ENCODE results near the gene ABCC2.

Gene ABCC2

GRCh38 chr10:99784727-99785441, 2.4 kb downstream of the ABCC2 start:
- DNase-seq (no peak), ATAC-seq (no peak)
- Mint-ChIP-seq H3K27ac (no peak overlapping the region), H3K27me3 (no peaks in the 10 kb centered on the region), H3K4me1 (no peaks in the 10 kb centered on the region), H3K36me3 (ENCODE audit: low read depth) (peaks cover 3% of the 10 kb centered on the region), H3K4me3 (no peak overlapping the region), H3K9me3 (no peaks in the 10 kb centered on the region)

GRCh38 chr10:99785646-99786045, 3.2 kb downstream of the ABCC2 start:
- H3K27me3 Mint-ChIP-seq: no peaks in the 10 kb centered on the region
- no peak for DNase-seq
- H3K27ac Mint-ChIP-seq: no peak overlapping the region
- no peaks in the 10 kb centered on the region for H3K4me1 Mint-ChIP-seq
- ATAC-seq: no peak
- H3K9me3 Mint-ChIP-seq: no peaks in the 10 kb centered on the region
- peaks cover 3% of the 10 kb centered on the region for H3K36me3 Mint-ChIP-seq (ENCODE audit: low read depth)
- H3K4me3 Mint-ChIP-seq: no peak overlapping the region

GRCh38 chr10:99787311-99787710, 4.9 kb downstream of the ABCC2 start:
- H3K4me3 Mint-ChIP-seq: no peak overlapping the region
- DNase-seq (no peak), ATAC-seq (no peak)
- H3K27me3 Mint-ChIP-seq: no peaks in the 10 kb centered on the region
- H3K9me3 Mint-ChIP-seq: no peaks in the 10 kb centered on the region
- H3K27ac Mint-ChIP-seq: no peak overlapping the region
- no peaks in the 10 kb centered on the region for H3K4me1 Mint-ChIP-seq
- peaks cover 3% of the 10 kb centered on the region for H3K36me3 Mint-ChIP-seq (ENCODE audit: low read depth)

- Mint-ChIP-seq H3K4me3 (no peak overlapping the region), H3K36me3 (ENCODE audit: low read depth) (peaks cover 3% of the 10 kb centered on the region), H3K27ac (no peak overlapping the region), H3K4me1 (no peaks in the 10 kb centered on the region), H3K27me3 (no peaks in the 10 kb centered on the region), H3K9me3 (no peaks in the 10 kb centered on the region)
- ATAC-seq (no peak), DNase-seq (no peak)
Observed at GRCh38 chr10:99787782-99788445, 5.5 kb downstream of the ABCC2 start.

GRCh38 chr10:99788598-99789256, 6.3 kb downstream of the ABCC2 start:
- no peak overlapping the region for H3K27ac Mint-ChIP-seq
- H3K36me3 Mint-ChIP-seq (ENCODE audit: low read depth): peaks cover 3% of the 10 kb centered on the region
- no peaks in the 10 kb centered on the region for H3K9me3 Mint-ChIP-seq
- no peak overlapping the region for H3K4me3 Mint-ChIP-seq
- DNase-seq: no peak
- no peaks in the 10 kb centered on the region for H3K4me1 Mint-ChIP-seq
- no peak for ATAC-seq
- no peaks in the 10 kb centered on the region for H3K27me3 Mint-ChIP-seq

- Mint-ChIP-seq H3K27me3 (no peaks in the 10 kb centered on the region), H3K4me1 (no peaks in the 10 kb centered on the region), H3K4me3 (no peak overlapping the region), H3K36me3 (ENCODE audit: low read depth) (no peaks in the 10 kb centered on the region), H3K9me3 (no peaks in the 10 kb centered on the region), H3K27ac (no peak overlapping the region)
- ATAC-seq (no peak), DNase-seq (no peak)
Observed at GRCh38 chr10:99791831-99792230, 9.4 kb downstream of the ABCC2 start.

GRCh38 chr10:99793819-99794218, 11.4 kb downstream of the ABCC2 start:
- no peak for ATAC-seq
- H3K4me1 Mint-ChIP-seq: no peaks in the 10 kb centered on the region
- DNase-seq: no peak
- H3K27ac Mint-ChIP-seq: no peak overlapping the region
- H3K27me3 Mint-ChIP-seq: no peaks in the 10 kb centered on the region
- no peak overlapping the region for H3K4me3 Mint-ChIP-seq
- H3K9me3 Mint-ChIP-seq: no peaks in the 10 kb centered on the region
- no peaks in the 10 kb centered on the region for H3K36me3 Mint-ChIP-seq (ENCODE audit: low read depth)

GRCh38 chr10:99796928-99797327, 14.5 kb downstream of the ABCC2 start:
- Mint-ChIP-seq H3K36me3 (ENCODE audit: low read depth) (no peaks in the 10 kb centered on the region), H3K4me1 (no peaks in the 10 kb centered on the region), H3K9me3 (no peaks in the 10 kb centered on the region), H3K27ac (no peak overlapping the region), H3K4me3 (no peak overlapping the region), H3K27me3 (no peaks in the 10 kb centered on the region)
- ATAC-seq (no peak), DNase-seq (no peak)

- H3K9me3 Mint-ChIP-seq: no peaks in the 10 kb centered on the region
- H3K4me3 Mint-ChIP-seq: no peak overlapping the region
- no peaks in the 10 kb centered on the region for H3K4me1 Mint-ChIP-seq
- no peaks in the 10 kb centered on the region for H3K27me3 Mint-ChIP-seq
- H3K27ac Mint-ChIP-seq: no peak overlapping the region
- ATAC-seq (no peak), DNase-seq (no peak)
- no peaks in the 10 kb centered on the region for H3K36me3 Mint-ChIP-seq (ENCODE audit: low read depth)
Observed at GRCh38 chr10:99798031-99798430, 15.6 kb downstream of the ABCC2 start.

GRCh38 chr10:99798920-99799319, 16.5 kb downstream of the ABCC2 start:
- no peak overlapping the region for H3K27ac Mint-ChIP-seq
- no peak for DNase-seq

GRCh38 chr10:99799613-99800012, 17.2 kb downstream of the ABCC2 start:
- ATAC-seq: no peak
- DNase-seq: no peak
- H3K36me3 Mint-ChIP-seq (ENCODE audit: low read depth): no peaks in the 10 kb centered on the region
- no peak overlapping the region for H3K27ac Mint-ChIP-seq
- H3K9me3 Mint-ChIP-seq: no peaks in the 10 kb centered on the region
- H3K4me1 Mint-ChIP-seq: no peaks in the 10 kb centered on the region
- H3K4me3 Mint-ChIP-seq: no peak overlapping the region
- no peaks in the 10 kb centered on the region for H3K27me3 Mint-ChIP-seq

More at GRCh38 chr10:99798920-99799319, 16.5 kb downstream of the ABCC2 start:
- Mint-ChIP-seq H3K4me3 (no peak overlapping the region), H3K4me1 (no peaks in the 10 kb centered on the region), H3K27me3 (no peaks in the 10 kb centered on the region), H3K36me3 (ENCODE audit: low read depth) (no peaks in the 10 kb centered on the region), H3K9me3 (no peaks in the 10 kb centered on the region)
- ATAC-seq: no peak

- H3K9me3 Mint-ChIP-seq: no peaks in the 10 kb centered on the region
- no peaks in the 10 kb centered on the region for H3K4me1 Mint-ChIP-seq
- DNase-seq (no peak), ATAC-seq (no peak)
- no peaks in the 10 kb centered on the region for H3K36me3 Mint-ChIP-seq (ENCODE audit: low read depth)
- no peak overlapping the region for H3K27ac Mint-ChIP-seq
- H3K27me3 Mint-ChIP-seq: no peaks in the 10 kb centered on the region
- no peak overlapping the region for H3K4me3 Mint-ChIP-seq
Observed at GRCh38 chr10:99804471-99804870, 22.0 kb downstream of the ABCC2 start.

GRCh38 chr10:99805190-99805589, 22.8 kb downstream of the ABCC2 start:
- H3K27ac Mint-ChIP-seq: no peak overlapping the region
- no peaks in the 10 kb centered on the region for H3K4me1 Mint-ChIP-seq
- DNase-seq (no peak), ATAC-seq (no peak)
- H3K9me3 Mint-ChIP-seq: no peaks in the 10 kb centered on the region
- H3K36me3 Mint-ChIP-seq (ENCODE audit: low read depth): no peaks in the 10 kb centered on the region
- H3K27me3 Mint-ChIP-seq: no peaks in the 10 kb centered on the region
- H3K4me3 Mint-ChIP-seq: no peak overlapping the region

GRCh38 chr10:99806091-99806490, 23.7 kb downstream of the ABCC2 start:
- ATAC-seq (no peak), DNase-seq (no peak)
- no peaks in the 10 kb centered on the region for H3K36me3 Mint-ChIP-seq (ENCODE audit: low read depth)
- no peak overlapping the region for H3K4me3 Mint-ChIP-seq
- H3K27me3 Mint-ChIP-seq: no peaks in the 10 kb centered on the region
- no peaks in the 10 kb centered on the region for H3K9me3 Mint-ChIP-seq
- no peaks in the 10 kb centered on the region for H3K4me1 Mint-ChIP-seq
- H3K27ac Mint-ChIP-seq: no peak overlapping the region

- no peaks in the 10 kb centered on the region for H3K27me3 Mint-ChIP-seq
- no peak for DNase-seq
- H3K4me1 Mint-ChIP-seq: no peaks in the 10 kb centered on the region
- H3K36me3 Mint-ChIP-seq (ENCODE audit: low read depth): no peaks in the 10 kb centered on the region
- H3K4me3 Mint-ChIP-seq: no peak overlapping the region
- no peak for ATAC-seq
- no peaks in the 10 kb centered on the region for H3K9me3 Mint-ChIP-seq
- H3K27ac Mint-ChIP-seq: no peak overlapping the region
Observed at GRCh38 chr10:99807786-99808185, 25.3 kb downstream of the ABCC2 start.
